Smooth muscle cell (in vitro differentiated cells): ENCODE results near the gene CIZ1. TPM values are rescaled to one million over a fixed set of nuclear protein-coding genes. Genes with fewer than 3 reads are reported as not detected.

Experiments
- DNase-seq: peaks from one replicate; lab custom pipeline; 2025; ENCODE audit not compliant: unreplicated experiment; lab: John Stamatoyannopoulos, UW
- H2AFZ ChIP-seq: fragments of 200-600 bp; sonication (generic); 2 replicates; pipeline ENCODE4 v1.6.0; 2016; ENCODE audit warnings: antibody characterized with exemption, low read depth, mild to moderate bottlenecking
- H3F3A ChIP-seq: fragments of 200-600 bp; sonication (generic); 2 replicates; pipeline ENCODE4 v1.6.0; 2017; ENCODE audit warnings: antibody characterized with exemption, low read depth
- H3K27ac ChIP-seq: fragments of 200-600 bp; sonication (generic); 2 replicates; pipeline ENCODE4 v1.5.1; 2016; ENCODE audit warnings: low read depth, mild to moderate bottlenecking
- H3K27me3 ChIP-seq: fragments of 200-600 bp; sonication (generic); 2 replicates; pipeline ENCODE4 v1.6.1; 2016; ENCODE audit warnings: low read depth, mild to moderate bottlenecking
- H3K36me3 ChIP-seq: fragments of 200-600 bp; sonication (generic); 2 replicates; pipeline ENCODE4 v1.5.1; 2016; ENCODE audit warnings: low read depth
- H3K4me1 ChIP-seq: fragments of 200-600 bp; sonication (generic); 2 replicates; pipeline ENCODE4 v1.5.1; 2016; ENCODE audit warnings: low read depth
- H3K4me2 ChIP-seq: fragments of 200-600 bp; sonication (generic); 2 replicates; pipeline ENCODE4 v1.6.0; 2016; ENCODE audit warnings: mild to moderate bottlenecking
- H3K4me3 ChIP-seq: fragments of 200-600 bp; sonication (generic); 2 replicates; pipeline ENCODE4 v1.5.1; 2016; ENCODE audit warnings: mild to moderate bottlenecking
- H3K79me2 ChIP-seq: fragments of 200-600 bp; sonication (generic); 2 replicates; pipeline ENCODE4 v1.6.0; 2016; ENCODE audit warnings: low read depth, mild to moderate bottlenecking
- H3K9ac ChIP-seq: fragments of 200-600 bp; sonication (generic); 2 replicates; pipeline ENCODE4 v1.6.0; 2016; ENCODE audit warnings: low read depth
- H3K9me3 ChIP-seq: fragments of 200-600 bp; sonication (generic); replicated peaks from 2 replicates; pipeline ENCODE4 v1.5.1; 2016; ENCODE audit warnings: low read depth
- H4K20me1 ChIP-seq: fragments of 200-600 bp; sonication (generic); 2 replicates; pipeline ENCODE4 v1.6.0; 2016; ENCODE audit warnings: low read depth
- WGBS: methylation state at CpG from one replicate; pipeline ENCODE4 v1.1.7; 2016; ENCODE audit warnings: low lambda C conversion rate; 5-methylcytosine and 5-hydroxymethylcytosine counted together
- polyA plus RNA-seq: library from polyadenylated mRNA; unstranded; fragments of >200 nt; fragmentation: Nextera tagmentation; extraction: Ambion mirVana; gene quantifications from 2 replicates; pipeline ENCODE4 v1.2.1, GENCODE V29; 2016
- total RNA-seq: library from RNA; depleted of rRNA; stranded (reverse); fragments of >200 nt; gene quantifications from 2 replicates; pipeline ENCODE4 v1.2.3, GENCODE V29; 2014
- TF ChIP-seq, protein P1 (sequence below): fragments of 200-600 bp; sonication (generic); IDR thresholded peaks from 2 replicates; pipeline ENCODE4 v1.5.1; 2017; ENCODE audit warnings: borderline replicate concordance, mild to moderate bottlenecking, antibody characterized with exemption; ENCODE audit not compliant: insufficient read depth, poor library complexity, severe bottlenecking

CIZ1 gene
- total and polyA plus RNA-seq, 2 experiments from 2014 or later: 23.5 to 84.0 TPM

GRCh38 chr9:128120061-128120740 is 71.2 kb downstream of the CIZ1 start:
- H3F3A ChIP-seq: no peaks in the 10 kb centered on the region
- no peaks in the 10 kb centered on the region for H3K36me3 ChIP-seq
- H3K4me3 ChIP-seq: no peak overlapping the region
- DNase-seq: no peak
- no peak overlapping the region for H3K4me2 ChIP-seq
- TF ChIP-seq, protein P1, sequence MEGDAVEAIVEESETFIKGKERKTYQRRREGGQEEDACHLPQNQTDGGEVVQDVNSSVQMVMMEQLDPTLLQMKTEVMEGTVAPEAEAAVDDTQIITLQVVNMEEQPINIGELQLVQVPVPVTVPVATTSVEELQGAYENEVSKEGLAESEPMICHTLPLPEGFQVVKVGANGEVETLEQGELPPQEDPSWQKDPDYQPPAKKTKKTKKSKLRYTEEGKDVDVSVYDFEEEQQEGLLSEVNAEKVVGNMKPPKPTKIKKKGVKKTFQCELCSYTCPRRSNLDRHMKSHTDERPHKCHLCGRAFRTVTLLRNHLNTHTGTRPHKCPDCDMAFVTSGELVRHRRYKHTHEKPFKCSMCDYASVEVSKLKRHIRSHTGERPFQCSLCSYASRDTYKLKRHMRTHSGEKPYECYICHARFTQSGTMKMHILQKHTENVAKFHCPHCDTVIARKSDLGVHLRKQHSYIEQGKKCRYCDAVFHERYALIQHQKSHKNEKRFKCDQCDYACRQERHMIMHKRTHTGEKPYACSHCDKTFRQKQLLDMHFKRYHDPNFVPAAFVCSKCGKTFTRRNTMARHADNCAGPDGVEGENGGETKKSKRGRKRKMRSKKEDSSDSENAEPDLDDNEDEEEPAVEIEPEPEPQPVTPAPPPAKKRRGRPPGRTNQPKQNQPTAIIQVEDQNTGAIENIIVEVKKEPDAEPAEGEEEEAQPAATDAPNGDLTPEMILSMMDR: no peak
- H3K4me1 ChIP-seq: no peaks in the 10 kb centered on the region
- no peaks in the 10 kb centered on the region for H3K79me2 ChIP-seq
- 95% methylated on average over 20 of the region's 20 CpGs for WGBS
- H3K9me3 ChIP-seq: no peaks in the 10 kb centered on the region
- no peak overlapping the region for H2AFZ ChIP-seq
- H4K20me1 ChIP-seq: peaks cover 5% of the 10 kb centered on the region
- H3K27me3 ChIP-seq: no peaks in the 10 kb centered on the region
- no peak overlapping the region for H3K27ac ChIP-seq
- H3K9ac ChIP-seq: no peak overlapping the region

DNA sequence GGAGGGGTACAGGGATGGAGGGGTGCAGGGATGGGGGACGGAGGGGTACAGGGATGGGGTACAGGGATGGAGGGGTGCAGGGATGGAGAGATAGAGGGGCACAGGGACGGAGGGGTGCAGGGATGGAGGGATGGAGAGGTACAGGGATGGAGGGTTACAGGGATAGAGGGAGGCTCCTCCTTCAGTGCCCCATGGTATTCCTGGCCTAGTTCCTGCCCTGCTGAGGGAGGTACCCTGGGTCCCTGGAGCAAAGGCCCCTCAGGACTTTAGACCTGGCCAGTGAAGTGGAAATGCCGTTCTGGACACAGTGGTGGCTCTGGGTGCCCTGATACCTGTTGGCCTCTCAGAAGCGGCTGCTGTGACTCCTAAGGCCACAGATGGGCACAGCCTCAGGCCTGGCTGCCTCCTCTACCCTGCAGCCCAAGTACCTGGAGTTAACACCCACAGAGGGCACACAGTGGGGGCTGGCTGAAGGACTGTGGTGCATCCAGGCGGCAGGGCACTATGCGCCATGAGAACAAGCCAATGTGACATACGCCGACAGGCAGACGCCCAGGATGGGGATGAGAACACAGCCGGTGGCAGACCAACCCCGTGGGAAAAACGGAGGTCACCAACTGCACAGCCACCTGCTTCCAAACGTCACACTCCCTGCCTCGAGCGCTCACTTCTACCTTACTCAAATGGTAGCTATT is 72.3 kb downstream of the CIZ1 start:
- Histone ChIP-seq H3K27ac (no peak overlapping the region), H2AFZ (no peak overlapping the region), H3K4me3 (no peak overlapping the region), H3K9ac (no peak overlapping the region), H3K4me2 (no peak overlapping the region), H3K9me3 (no peaks in the 10 kb centered on the region), H3K27me3 (no peaks in the 10 kb centered on the region), H3K4me1 (no peaks in the 10 kb centered on the region), H3K79me2 (no peaks in the 10 kb centered on the region), H3F3A (no peaks in the 10 kb centered on the region), H3K36me3 (no peaks in the 10 kb centered on the region), H4K20me1 (no peaks in the 10 kb centered on the region)
- TF ChIP-seq, protein P1: no peak
- WGBS: 87% methylated on average over 13 of the region's 15 CpGs
- DNase-seq: no peak

- TF ChIP-seq, protein P1: no peak
- H3K9me3 ChIP-seq: no peaks in the 10 kb centered on the region
- no peak overlapping the region for H3K9ac ChIP-seq
- no peak overlapping the region for H3K27ac ChIP-seq
- no peaks in the 10 kb centered on the region for H3K36me3 ChIP-seq
- DNase-seq: no peak
- no peaks in the 10 kb centered on the region for H3K27me3 ChIP-seq
- H4K20me1 ChIP-seq: no peaks in the 10 kb centered on the region
- H3K4me1 ChIP-seq: no peaks in the 10 kb centered on the region
- H2AFZ ChIP-seq: no peak overlapping the region
- WGBS: 68% methylated on average over 2 of the region's 3 CpGs
- H3K4me3 ChIP-seq: no peak overlapping the region
- H3F3A ChIP-seq: no peaks in the 10 kb centered on the region
- H3K4me2 ChIP-seq: no peak overlapping the region
- no peaks in the 10 kb centered on the region for H3K79me2 ChIP-seq
Observed at GRCh38 chr9:128118472-128118857, 72.9 kb downstream of the CIZ1 start.
